Measurements from ENCODE around the gene BTLA. TPM values are rescaled to one million over a fixed set of nuclear protein-coding genes. Genes with fewer than 3 reads are reported as not detected.

BTLA gene
- total and polyA plus RNA-seq, 7 donors = 11.0 TPM; not detected in 6

GRCh38 chr3:112460519-112461195 is 38.6 kb downstream of the BTLA start:
- H3K9me3 ChIP-seq = no peaks in the 10 kb centered on the region
- no peaks in the 10 kb centered on the region for H3K27me3 ChIP-seq
- no peak overlapping the region for H3K4me3 ChIP-seq
- H3K4me1 ChIP-seq = no peaks in the 10 kb centered on the region
- 60 to 76% methylated on average over 2 of the region's 2 CpGs for WGBS, 2 donors
- H3K27ac ChIP-seq = no peak overlapping the region
- TF ChIP-seq CTCF (IDR thresholded peaks at IDR 0.05) (no peak), EP300 (IDR thresholded peaks at IDR 0.05) (no peak), POLR2AphosphoS5 (IDR thresholded peaks at IDR 0.05) (no peak), POLR2A (IDR thresholded peaks at IDR 0.05) (no peak)
- intact Hi-C loops (cut with DNase I) = no loop called here
- no peaks in the 10 kb centered on the region for H3K36me3 ChIP-seq
- no peak for DNase-seq

GRCh38 chr3:112459750-112460149 is 39.5 kb downstream of the BTLA start:
- H3K27me3 ChIP-seq = no peaks in the 10 kb centered on the region
- DNase-seq = no peak
- no peak overlapping the region for H3K4me3 ChIP-seq
- no peaks in the 10 kb centered on the region for H3K9me3 ChIP-seq
- intact Hi-C loops (cut with DNase I) = no loop called here
- H3K36me3 ChIP-seq = no peaks in the 10 kb centered on the region
- no peak overlapping the region for H3K27ac ChIP-seq
- WGBS, 2 donors = 31 to 88% methylated on average over 1 of the region's 1 CpG
- TF ChIP-seq POLR2A (IDR thresholded peaks at IDR 0.05) = no peak
- TF ChIP-seq CTCF (IDR thresholded peaks at IDR 0.05) = no peak
- TF ChIP-seq EP300 (IDR thresholded peaks at IDR 0.05) = no peak
- TF ChIP-seq POLR2AphosphoS5 (IDR thresholded peaks at IDR 0.05) = no peak
- H3K4me1 ChIP-seq = no peaks in the 10 kb centered on the region

GRCh38 chr3:112456147-112456546 is 43.1 kb downstream of the BTLA start:
- Histone ChIP-seq H3K27ac (no peak overlapping the region), H3K9me3 (no peaks in the 10 kb centered on the region), H3K36me3 (no peaks in the 10 kb centered on the region), H3K4me3 (no peak overlapping the region), H3K4me1 (no peaks in the 10 kb centered on the region), H3K27me3 (no peaks in the 10 kb centered on the region)
- intact Hi-C loops (cut with DNase I) = no loop called here
- DNase-seq = no peak
- TF ChIP-seq POLR2AphosphoS5 (IDR thresholded peaks at IDR 0.05) (no peak), POLR2A (IDR thresholded peaks at IDR 0.05) (no peak)

- no peak for DNase-seq
- TF ChIP-seq EP300 (IDR thresholded peaks at IDR 0.05) (no peak), POLR2A (IDR thresholded peaks at IDR 0.05) (no peak), CTCF (IDR thresholded peaks at IDR 0.05) (no peak), POLR2AphosphoS5 (IDR thresholded peaks at IDR 0.05) (no peak)
- H3K27me3 ChIP-seq = no peaks in the 10 kb centered on the region
- no peak overlapping the region for H3K27ac ChIP-seq
- H3K4me3 ChIP-seq = no peak overlapping the region
- intact Hi-C loops (cut with DNase I) = no loop called here
- H3K4me1 ChIP-seq = peaks cover 0 to 8% (median 3%) of the 10 kb centered on the region in 4 donors
- WGBS, 2 donors = 55 to 82% methylated on average over 1 of the region's 1 CpG
- no peaks in the 10 kb centered on the region for H3K9me3 ChIP-seq
- H3K36me3 ChIP-seq = no peaks in the 10 kb centered on the region
Observed at GRCh38 chr3:112448939-112449338, 50.3 kb downstream of the BTLA start.

GRCh38 chr3:112446343-112446742 is 52.9 kb downstream of the BTLA start:
- WGBS, 2 donors = 55 to 92% methylated on average over 1 of the region's 1 CpG
- DNase-seq = no peak
- intact Hi-C loops (cut with DNase I) = no loop called here
- peaks cover 0 to 8% (median 3%) of the 10 kb centered on the region in 4 donors for H3K4me1 ChIP-seq
- H3K9me3 ChIP-seq = no peaks in the 10 kb centered on the region
- no peak for TF ChIP-seq EP300 (IDR thresholded peaks at IDR 0.05)
- no peak for TF ChIP-seq CTCF (IDR thresholded peaks at IDR 0.05)
- no peak for TF ChIP-seq POLR2AphosphoS5 (IDR thresholded peaks at IDR 0.05)
- no peak for TF ChIP-seq POLR2A (IDR thresholded peaks at IDR 0.05)
- no peaks in the 10 kb centered on the region for H3K27me3 ChIP-seq
- no peak overlapping the region for H3K27ac ChIP-seq
- H3K4me3 ChIP-seq = no peak overlapping the region
- H3K36me3 ChIP-seq = no peaks in the 10 kb centered on the region
